SHP77 treated with DMSO at 0.1 percent for 48 hours (cell line): ENCODE results near the gene C10orf71.

Source experiments
- DNase-seq: peaks from one replicate; lab custom pipeline; 2025; lab: John Stamatoyannopoulos, UW

The C10orf71 gene

DNA sequence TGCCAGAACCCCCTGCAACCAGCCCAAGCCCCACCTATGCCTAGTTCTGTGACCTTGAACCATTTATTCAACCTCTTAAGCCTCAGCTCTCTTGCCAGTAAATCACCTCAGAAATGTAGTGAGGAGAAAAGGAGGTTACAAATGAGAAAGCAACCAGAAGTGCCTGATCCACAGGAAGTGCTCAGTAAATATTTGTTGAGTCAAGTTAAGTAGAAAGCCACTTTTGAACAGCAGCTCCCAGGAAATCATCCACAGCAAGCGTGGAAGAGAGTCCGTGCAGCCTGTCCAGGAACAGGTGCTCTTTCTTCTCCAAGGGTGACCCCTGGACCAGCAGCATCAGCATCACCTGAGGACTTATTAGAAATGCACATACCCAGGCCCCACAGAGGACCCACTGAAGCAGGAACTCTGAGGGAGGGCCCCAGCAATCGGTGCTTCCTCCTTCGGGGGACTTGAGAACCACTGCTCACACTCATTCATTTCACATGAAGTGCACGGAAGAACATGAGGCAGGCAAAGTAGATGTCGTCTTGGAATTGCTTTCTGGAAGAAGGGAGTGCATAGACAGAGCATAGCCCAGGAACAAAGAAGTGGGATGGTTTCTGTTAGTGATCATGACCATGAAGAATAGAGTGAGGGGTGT is 6.3 kb upstream of the C10orf71 start:
- no peak for DNase-seq

- no peak for DNase-seq
Measured at GRCh38 chr10:49293208-49293603, 5.8 kb upstream of the C10orf71 start.

- DNase-seq, result no peak
Measured at GRCh38 chr10:49294731-49295130, 4.2 kb upstream of the C10orf71 start.

GRCh38 chr10:49295297-49295696 is 3.7 kb upstream of the C10orf71 start:
- DNase-seq, result no peak

DNA sequence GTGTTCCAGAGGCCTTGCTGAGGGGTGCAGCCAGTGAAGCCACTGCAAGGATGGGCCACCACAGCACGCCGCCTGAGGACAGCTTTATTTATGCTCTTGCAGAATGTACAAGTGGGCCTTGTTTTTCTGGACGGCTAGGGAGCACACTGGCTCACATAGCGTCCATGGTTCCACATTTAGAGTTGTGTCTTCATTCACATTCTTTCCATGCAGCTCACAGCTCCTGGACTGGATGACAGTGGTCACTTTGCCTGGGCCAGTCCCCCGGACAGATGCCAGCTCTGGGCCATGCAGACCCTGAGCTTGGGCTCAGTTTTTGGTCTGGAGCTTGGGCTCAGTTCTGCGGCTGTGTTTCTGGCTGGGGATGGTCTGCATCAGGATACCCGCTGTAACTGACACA is 2.6 kb upstream of the C10orf71 start:
- DNase-seq, result no peak

DNA sequence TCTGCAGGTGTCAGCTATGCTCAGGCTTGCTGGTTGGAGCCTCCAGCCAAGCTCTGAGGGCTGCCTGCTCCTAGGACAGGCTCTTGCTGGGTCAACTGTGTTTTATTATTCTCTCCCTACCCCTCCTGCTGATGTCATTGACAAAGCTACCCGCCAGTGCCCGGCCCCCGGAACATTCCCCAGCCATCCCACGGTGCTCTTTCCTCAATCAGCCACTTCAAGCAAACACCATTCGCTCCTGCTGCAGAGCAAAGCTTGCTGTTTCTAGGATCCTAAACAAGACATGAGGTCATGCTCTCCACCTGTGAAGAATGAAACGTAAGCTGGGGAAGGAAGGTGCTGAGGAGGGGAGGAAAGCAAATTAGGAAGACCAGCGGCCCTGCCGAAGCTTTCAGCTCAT is 2.1 kb upstream of the C10orf71 start:
- DNase-seq, result no peak

DNA sequence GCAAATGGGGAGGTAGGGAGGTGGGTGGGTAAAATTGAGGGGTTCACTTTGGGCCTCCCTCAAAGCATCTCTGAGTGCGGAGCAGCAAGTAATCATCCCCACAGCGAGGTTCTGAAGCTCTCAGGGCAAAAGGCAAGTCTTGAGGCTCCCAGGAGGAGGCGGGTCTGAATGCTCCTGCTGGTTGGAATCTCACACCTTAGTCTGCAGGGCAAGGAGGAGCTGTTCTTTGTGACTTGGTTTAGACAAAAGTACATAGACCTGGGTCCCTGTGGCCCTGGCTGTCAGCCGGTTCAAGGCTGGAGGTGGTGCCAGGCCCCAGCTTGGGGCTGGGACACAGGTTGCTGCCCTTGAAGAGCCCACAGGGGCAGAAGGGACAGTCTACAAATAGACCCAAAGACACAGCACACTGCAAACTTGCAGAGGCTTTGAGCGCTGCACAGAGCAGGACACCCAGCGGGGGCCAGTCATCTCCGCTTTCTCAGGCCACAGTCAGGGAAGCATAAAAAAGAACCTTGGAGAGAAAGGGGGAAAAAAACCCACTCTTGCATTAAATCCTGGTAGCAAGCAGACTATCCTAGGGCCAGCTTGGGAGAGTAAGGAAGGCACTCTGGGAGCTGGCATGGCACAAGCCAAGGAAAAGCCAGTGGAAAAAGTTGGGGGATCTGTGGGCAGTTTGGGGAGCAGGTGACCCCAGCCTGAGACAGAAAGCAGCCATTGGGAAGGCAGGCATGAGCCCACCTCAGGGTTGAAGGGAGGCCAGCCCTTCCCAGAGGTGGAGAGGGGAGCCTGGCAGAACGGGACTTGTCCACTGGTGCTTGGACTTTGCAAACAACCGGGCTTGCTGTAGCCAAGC is 926 bp upstream of the C10orf71 start:
- DNase-seq, result no peak

- no peak for DNase-seq
Measured at GRCh38 chr10:49298671-49298982, 343 bp upstream of the C10orf71 start.

DNA sequence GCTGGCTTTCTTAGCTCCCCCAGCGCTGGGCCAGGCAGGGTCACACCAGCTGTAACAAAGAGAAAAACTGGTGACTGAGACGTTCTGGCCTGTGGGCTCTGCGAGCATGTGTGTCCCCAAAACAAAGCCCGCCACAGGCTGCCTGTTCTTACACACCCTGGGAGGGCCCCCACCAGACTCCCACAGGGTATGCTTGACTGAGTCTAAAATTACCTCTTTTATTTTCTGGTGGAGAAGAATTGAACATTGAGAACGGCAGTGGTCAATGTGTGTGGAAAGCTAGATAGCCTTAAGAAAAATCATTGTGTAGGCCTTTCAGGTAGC is 808 bp downstream of the C10orf71 start:
- no peak for DNase-seq

GRCh38 chr10:49300140-49300974 is 1.4 kb downstream of the C10orf71 start:
- DNase-seq, result no peak

DNA sequence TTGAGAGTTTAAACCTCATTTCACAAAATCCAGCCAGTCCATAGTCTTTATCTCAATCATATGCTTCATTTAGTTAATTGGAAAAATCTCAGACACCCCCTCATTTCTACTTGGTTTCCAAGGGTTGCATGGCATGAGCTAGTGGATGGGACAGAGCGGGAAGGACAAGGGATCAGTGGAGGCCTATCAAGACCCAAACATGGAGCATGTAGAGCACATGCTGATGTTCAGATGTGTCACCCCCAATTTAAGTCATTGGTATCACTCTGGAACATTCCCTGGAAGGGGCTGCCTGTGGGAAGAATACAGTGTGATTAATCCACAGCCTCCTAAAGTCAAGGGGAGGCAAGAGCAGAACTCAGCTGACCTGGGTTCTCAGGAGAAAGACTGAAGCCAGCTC is 2.3 kb downstream of the C10orf71 start:
- DNase-seq, result no peak

DNA sequence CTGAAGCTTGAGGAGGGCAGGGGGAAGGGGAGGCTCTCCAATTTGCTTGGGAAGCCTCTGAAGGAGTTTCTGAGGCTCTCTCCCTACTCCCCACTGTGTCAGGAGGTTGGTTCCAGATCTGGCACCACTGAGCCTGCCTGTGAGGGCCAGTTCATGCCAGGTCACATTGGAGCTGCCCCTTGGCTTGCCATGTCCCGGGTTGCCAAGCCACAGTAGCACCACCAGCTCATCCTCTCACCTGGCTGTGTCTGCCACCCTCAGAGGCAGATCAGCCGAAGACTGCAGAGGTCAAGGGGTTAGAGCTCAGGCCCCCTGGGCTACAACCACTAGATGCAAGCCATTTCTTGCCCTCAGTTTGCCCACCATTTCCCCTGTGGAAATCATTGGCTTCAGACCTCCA is 3.1 kb downstream of the C10orf71 start:
- DNase-seq, result no peak

DNA sequence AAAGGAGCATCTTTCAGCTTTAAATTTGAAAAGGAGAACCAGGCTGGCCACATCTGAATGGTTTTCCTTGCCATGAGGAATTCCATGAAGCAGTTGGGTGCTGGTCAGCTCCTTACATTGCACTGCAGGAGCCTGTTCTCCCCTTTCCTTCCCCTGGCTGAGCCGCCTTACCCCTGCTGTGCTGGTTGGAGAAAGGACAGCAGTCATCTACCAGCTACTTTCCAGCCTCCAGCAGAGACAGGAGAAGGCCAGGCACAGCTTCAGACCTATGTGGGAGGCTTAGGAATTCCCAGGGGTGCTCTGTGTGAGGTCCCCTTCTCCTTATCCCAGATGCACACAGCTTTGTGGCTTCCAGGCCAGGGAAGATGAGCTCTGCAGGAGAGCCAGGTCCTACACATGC is 4.7 kb downstream of the C10orf71 start:
- DNase-seq, result no peak

DNA sequence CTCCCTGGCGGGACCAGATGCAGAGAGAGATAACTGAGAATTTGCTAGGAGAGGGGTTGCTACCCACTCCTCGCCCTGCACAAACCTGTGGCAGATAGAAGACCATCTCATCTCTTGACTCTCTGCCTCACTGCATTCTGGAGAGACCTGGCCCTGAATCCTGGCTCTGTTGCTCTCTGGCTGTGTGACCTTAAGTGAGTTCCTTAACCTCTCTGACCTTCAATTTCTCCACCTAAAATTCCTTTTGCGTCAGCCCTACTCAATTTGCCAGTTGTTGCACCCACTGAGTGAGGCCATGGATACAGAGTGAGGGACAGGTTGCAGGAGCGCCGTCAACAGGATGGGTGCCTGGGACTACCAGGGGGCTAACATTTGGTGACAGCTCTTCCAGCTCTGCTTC is 5.2 kb downstream of the C10orf71 start:
- DNase-seq, result no peak

DNA sequence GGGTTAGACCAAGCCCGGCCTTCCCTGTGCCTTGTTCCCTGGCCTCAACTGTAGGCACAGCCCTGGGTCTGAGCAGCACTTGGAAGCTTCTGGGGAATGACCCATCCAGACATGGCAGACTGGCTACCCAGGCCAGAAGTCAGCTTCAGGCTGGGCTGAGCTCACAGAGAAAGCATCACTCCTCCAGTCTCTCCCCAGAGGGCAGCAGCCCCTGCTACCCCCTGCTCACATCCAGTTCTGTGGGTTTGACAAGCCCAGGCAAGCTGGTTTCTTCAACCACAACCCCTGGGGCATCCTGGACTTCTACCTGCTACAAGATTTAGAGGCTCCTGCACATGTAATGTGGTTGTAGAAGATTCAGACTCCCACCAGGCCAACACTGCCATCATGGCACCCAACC is 9.0 kb downstream of the C10orf71 start:
- DNase-seq, result no peak

DNA sequence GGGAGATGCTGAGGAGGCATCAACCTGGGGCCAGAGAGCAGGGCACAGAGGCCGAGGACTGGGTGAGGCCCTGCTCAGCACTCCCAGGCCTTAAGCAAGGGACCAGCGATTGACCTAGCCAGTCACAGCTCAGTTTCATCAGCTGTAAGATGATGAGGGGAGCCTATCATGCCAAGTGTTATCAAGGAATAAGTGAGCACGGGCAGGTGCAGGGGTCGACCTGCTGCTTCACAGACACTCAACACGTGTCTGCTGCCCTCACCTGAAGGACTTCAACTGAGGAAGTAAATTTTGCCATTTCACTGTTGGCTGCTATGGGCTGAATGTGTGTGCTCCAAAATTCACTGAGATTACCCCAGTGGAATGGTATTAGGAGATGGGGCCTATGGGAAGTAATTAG is 9.9 kb downstream of the C10orf71 start:
- no peak for DNase-seq

- no peak for DNase-seq
Measured at GRCh38 chr10:49309691-49310411, 10.9 kb downstream of the C10orf71 start.

DNA sequence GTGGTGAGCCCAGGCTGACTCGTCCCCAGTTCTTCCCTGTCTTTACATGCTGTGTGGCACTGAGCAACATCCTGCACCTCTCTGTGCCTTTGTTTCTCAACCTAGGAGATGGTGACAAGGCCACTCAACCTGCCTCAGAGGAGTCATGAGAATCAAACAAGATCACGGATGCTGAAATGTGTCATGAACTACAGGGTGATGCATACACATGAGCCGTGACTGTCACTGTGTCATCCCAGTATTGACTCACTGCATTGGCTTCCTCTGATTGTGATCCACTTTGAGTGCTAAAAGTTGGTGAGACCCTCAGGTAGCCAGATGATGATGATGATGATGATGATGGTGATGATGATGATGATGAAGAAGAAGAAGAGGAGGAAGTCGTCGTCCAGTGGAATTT is 11.5 kb downstream of the C10orf71 start:
- no peak for DNase-seq

- no peak for DNase-seq
Measured at GRCh38 chr10:49310901-49311554, 12.1 kb downstream of the C10orf71 start.

DNA sequence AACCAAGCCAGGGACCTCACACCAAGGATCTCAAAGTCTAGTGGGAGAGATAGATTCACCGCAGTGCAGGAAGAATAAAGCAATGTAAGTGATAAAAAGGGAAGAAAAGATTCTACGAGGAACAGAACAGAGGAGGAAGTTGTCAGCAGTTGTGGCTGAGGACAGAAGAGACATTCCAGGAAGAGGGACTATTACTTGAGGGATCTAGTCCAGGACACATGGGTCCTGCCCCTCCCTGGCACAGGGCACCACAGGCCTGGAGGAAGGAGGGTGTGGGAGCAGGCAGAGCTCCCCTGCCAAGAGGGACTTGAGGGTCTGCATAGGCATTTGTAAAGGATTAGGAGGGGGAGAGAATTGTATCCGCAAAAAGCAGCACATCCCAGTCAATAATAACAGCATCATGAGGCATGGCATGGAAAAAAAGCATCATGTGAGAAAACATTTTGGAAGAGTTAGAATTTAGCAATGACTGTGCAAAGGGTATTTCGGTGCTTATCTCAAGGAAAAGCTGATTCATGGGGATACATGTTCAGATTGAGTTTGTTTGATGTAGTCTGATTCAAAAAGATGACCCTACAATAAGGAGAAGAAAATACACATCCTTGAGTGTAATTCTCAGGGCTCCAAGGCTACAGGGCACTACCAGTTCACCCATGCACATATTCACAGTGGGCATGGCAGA is 12.7 kb downstream of the C10orf71 start:
- DNase-seq, result no peak

DNA sequence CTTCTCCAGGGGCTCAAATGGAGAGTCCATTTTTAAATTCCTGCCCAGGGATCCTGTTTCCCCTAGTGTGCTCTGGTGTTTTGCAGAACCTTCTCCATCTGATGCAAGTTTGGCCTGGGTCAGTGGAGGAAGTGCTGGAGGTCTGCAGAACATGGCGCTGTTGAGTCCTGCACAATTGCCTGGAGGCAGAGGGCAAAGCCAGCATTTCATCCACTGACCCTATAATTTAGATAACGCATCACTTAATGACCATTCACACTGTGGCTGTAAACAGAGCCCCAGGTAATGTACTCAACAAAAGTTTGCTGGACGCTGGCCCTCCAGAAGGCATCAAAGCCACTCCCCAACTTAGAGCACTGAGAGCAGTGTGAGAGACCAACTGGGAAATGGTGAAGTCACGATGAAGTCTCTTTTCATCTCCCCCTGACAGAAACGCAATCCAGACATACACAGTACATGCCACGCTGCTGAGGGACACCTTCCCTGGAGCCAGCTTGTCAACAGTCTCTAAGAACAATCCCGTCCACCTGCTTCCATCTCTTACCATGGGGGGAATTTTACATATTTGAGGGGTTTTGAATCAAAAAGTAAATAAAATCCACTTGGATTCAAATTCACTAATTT is 13.4 kb downstream of the C10orf71 start:
- no peak for DNase-seq
